ENCODE data around the gene TRAF7. TPM values are rescaled to one million over a fixed set of nuclear protein-coding genes. Genes with fewer than 3 reads are reported as not detected.

The TRAF7 gene
- total and polyA plus RNA-seq, 2 of the 13 experiments (the other 11 are each of a cell fraction or from before 2014, with no cell fraction given), result 47.9 to 65.6 TPM

DNA sequence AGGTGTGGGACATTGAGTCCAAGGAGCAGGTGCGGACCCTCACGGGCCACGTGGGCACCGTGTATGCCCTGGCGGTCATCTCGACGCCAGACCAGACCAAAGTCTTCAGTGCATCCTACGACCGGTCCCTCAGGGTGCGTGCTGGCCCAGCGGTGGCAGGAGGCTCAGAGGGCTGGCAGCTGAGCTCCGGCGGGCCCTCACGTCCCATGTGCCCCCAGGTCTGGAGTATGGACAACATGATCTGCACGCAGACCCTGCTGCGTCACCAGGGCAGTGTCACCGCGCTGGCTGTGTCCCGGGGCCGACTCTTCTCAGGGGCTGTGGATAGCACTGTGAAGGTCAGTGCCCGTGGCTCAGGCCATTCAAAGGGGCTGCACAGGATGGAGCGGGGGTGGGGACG, 20.5 kb downstream of the TRAF7 start:
- H3K4me2 ChIP-seq (ENCODE audit: low read depth, low read length), result no peak overlapping the region
- no peaks in the 10 kb centered on the region for H4K20me1 ChIP-seq (ENCODE audit: insufficient read depth, low read length)
- H3K27me3 ChIP-seq (ENCODE audit: control insufficient read depth in 1 of 2, insufficient read depth in 2 of 2, low read length in 2 of 2), result no peaks in the 10 kb centered on the region
- peaks cover 10 to 26% of the 10 kb centered on the region in 2 experiments; a peak in 2 of 5 replicates for H3K36me3 ChIP-seq (replicated peaks in 1 of 2; ENCODE audit: control insufficient read depth in 1 of 2, insufficient read depth in 2 of 2, low read length in 2 of 2)
- DNase-seq (ENCODE audit: low spot score) (no peak), ATAC-seq (no peak), FAIRE-seq (no peak)
- BruUV-seq (replicated peaks), result no TSS peak
- ChIA-PET CTCF (ENCODE audit: low intra/inter-chr PET ratio, low total read pairs) (no interaction called here), POLR2A (no interaction called here)
- no peak for TF ChIP-seq SNAPC2 (CRISPR knock-in tag; IDR thresholded peaks at IDR 0.05)
- TF ChIP-seq PCBP1 (IDR thresholded peaks at IDR 0.05; ENCODE audit: borderline replicate concordance, low read depth, low read length), result no peak
- no peak for TF ChIP-seq ZFP90 (CRISPR knock-in tag; IDR thresholded peaks at IDR 0.05; ENCODE audit: borderline replicate concordance)
- TF ChIP-seq ZNF10 (CRISPR knock-in tag; IDR thresholded peaks at IDR 0.05; ENCODE audit: borderline replicate concordance, low read depth), result no peak
- no peak overlapping the region for H3K9ac ChIP-seq (ENCODE audit: insufficient read depth, low read depth, low read length)
- no peak overlapping the region for H3K27ac ChIP-seq (ENCODE audit: extremely low read length, insufficient read depth, low read length)
- no peak overlapping the region for H2AFZ ChIP-seq (ENCODE audit: low read length)
- H3K4me3 ChIP-seq (replicated peaks in 1 of 3; ENCODE audit: insufficient read depth in 1 of 3, low read depth in 2 of 3, low read length in 3 of 3), result no peak overlapping the region
- no peaks in the 10 kb centered on the region; the same call in 1 of the 2 replicates for H3K4me1 ChIP-seq (ENCODE audit: insufficient read depth, low read length)
- in situ Hi-C loops (cut with HindIII; ENCODE audit: extremely low pct_ligation_motif_present, low pct_unique_long_range_greater_than_20kb), result no loop called here
- 99% methylated on average over 16 of the region's 23 CpGs for WGBS (ENCODE audit: low lambda C conversion rate)
- intact Hi-C loops (cut with micrococcal nuclease; ENCODE audit: unreplicated experiment), result no loop called here
- no peaks in the 10 kb centered on the region for H3K79me2 ChIP-seq (ENCODE audit: insufficient read depth, low read length)
- no peaks in the 10 kb centered on the region for H3K9me3 ChIP-seq (ENCODE audit: low read length)

- FAIRE-seq, result no peak
- Histone ChIP-seq H3K79me2 (ENCODE audit: insufficient read depth, low read length) (no peaks in the 10 kb centered on the region), H4K20me1 (ENCODE audit: insufficient read depth, low read length) (no peaks in the 10 kb centered on the region), H3K4me2 (ENCODE audit: low read depth, low read length) (no peak overlapping the region), H3K4me3 (replicated peaks in 1 of 3; ENCODE audit: insufficient read depth in 1 of 3, low read depth in 2 of 3, low read length in 3 of 3) (no peak overlapping the region), H2AFZ (ENCODE audit: low read length) (no peak overlapping the region), H3K27ac (ENCODE audit: extremely low read length, insufficient read depth, low read length) (no peak overlapping the region), H3K36me3 (replicated peaks in 1 of 2; ENCODE audit: control insufficient read depth in 1 of 2, insufficient read depth in 2 of 2, low read length in 2 of 2) (peaks cover 7 to 26% of the 10 kb centered on the region in 2 experiments; a peak in 2 of 5 replicates), H3K4me1 (ENCODE audit: insufficient read depth, low read length) (peaks cover 6% of the 10 kb centered on the region), H3K9ac (ENCODE audit: insufficient read depth, low read depth, low read length) (no peak overlapping the region), H3K27me3 (ENCODE audit: control insufficient read depth in 1 of 2, insufficient read depth in 2 of 2, low read length in 2 of 2) (no peaks in the 10 kb centered on the region), H3K9me3 (ENCODE audit: low read length) (no peaks in the 10 kb centered on the region)
- DNase-seq (ENCODE audit: low spot score), result no peak
- TF ChIP-seq RORA (CRISPR knock-in tag; IDR thresholded peaks at IDR 0.05) (no peak), POLR2G (IDR thresholded peaks at IDR 0.05; ENCODE audit: low read depth, low read length) (0 out of 2 replicates have a peak, but pooled peaks have one; percentile 21)
- CTCF ChIA-PET (ENCODE audit: low intra/inter-chr PET ratio, low total read pairs), result no interaction called here
- WGBS (ENCODE audit: low lambda C conversion rate), result 96% methylated on average over 13 of the region's 18 CpGs
- intact Hi-C loops (cut with micrococcal nuclease; ENCODE audit: unreplicated experiment) (no loop called here), in situ Hi-C loops (cut with HindIII; ENCODE audit: extremely low pct_ligation_motif_present, low pct_unique_long_range_greater_than_20kb) (no loop called here)
- no TSS peak for BruUV-seq (replicated peaks)
- POLR2A ChIA-PET, result interaction anchor here (1.1 to 1.7 kb wide), 2 partner anchors 19 to 22 kb away, joined by 3 to 5 read pairs; partner anchors contain the start of gene TRAF7
- no peak for ATAC-seq
Measured at GRCh38 chr16:2177101-2177500, 21.5 kb downstream of the TRAF7 start.
